MCF 10A (cell line): ENCODE results near the gene SLC17A7. TPM values are rescaled to one million over a fixed set of nuclear protein-coding genes. Genes with fewer than 3 reads are reported as not detected.

ENCODE experiments used
- BruUV-seq: library from RNA; stranded (reverse); fragments of 400-500 nt; replicated peaks from 2 replicates; lab custom pipeline; 2021; lab: Mats Ljungman, UMichigan
- CTCF ChIA-PET: fragments of 300-600 bp; sonication (Branson Sonifier 250); formaldehyde crosslinking; extraction: SDS; loops from one replicate; lab custom pipeline; 2021; ENCODE audit warnings: antibody characterized with exemption, inconsistent platforms; lab: Yijun Ruan, JAX
- POLR2A ChIA-PET: fragments of 300-600, 350-650 bp; sonication (Branson Sonifier 250); formaldehyde crosslinking; extraction: SDS; loops from one replicate; lab custom pipeline; 2020; ENCODE audit warnings: antibody characterized with exemption, inconsistent platforms; lab: Yijun Ruan, JAX
- DNase-seq: peaks from one replicate; pipeline ENCODE4 v3.0.0-alpha.2; 2018; ENCODE audit not compliant: unreplicated experiment
- H3K27ac Mint-ChIP-seq: one replicate; pipeline ENCODE4 v1.8.0; 2022; ENCODE audit warnings: mild to moderate bottlenecking, low read depth, mixed read lengths; ENCODE audit not compliant: unreplicated experiment
- H3K27me3 Mint-ChIP-seq: one replicate; pipeline ENCODE4 v1.8.0; 2022; ENCODE audit warnings: mixed read lengths; ENCODE audit not compliant: insufficient read depth, unreplicated experiment
- H3K36me3 Mint-ChIP-seq: one replicate; pipeline ENCODE4 v1.8.0; 2022; ENCODE audit warnings: mild to moderate bottlenecking, moderate library complexity, mixed read lengths; ENCODE audit not compliant: insufficient read depth, unreplicated experiment
- H3K4me1 Mint-ChIP-seq: one replicate; pipeline ENCODE4 v1.8.0; 2022; ENCODE audit warnings: mixed read lengths; ENCODE audit not compliant: insufficient read depth, unreplicated experiment
- H3K4me3 Mint-ChIP-seq: one replicate; pipeline ENCODE4 v1.8.0; 2022; ENCODE audit warnings: mild to moderate bottlenecking, moderate library complexity, mixed read lengths; ENCODE audit not compliant: unreplicated experiment
- H3K9me3 Mint-ChIP-seq: one replicate; pipeline ENCODE4 v1.8.0; 2022; ENCODE audit warnings: mixed read lengths; ENCODE audit not compliant: unreplicated experiment
- intact Hi-C: fragments of 100-400 bp; cut with micrococcal nuclease; formaldehyde crosslinking; loops from 2 replicates; pipeline ENCODE4 v1.14.1; 2022
- total RNA-seq: library from RNA; stranded (reverse); gene quantifications from 2 replicates; pipeline ENCODE4 v1.2.3, GENCODE V29; 2022
- TF ChIP-seq, protein P1 (sequence below): fragments of 200-600 bp; IDR thresholded peaks from one replicate; pipeline ENCODE4 v1.8.0; 2022; ENCODE audit warnings: antibody characterized with exemption, mild to moderate bottlenecking; ENCODE audit not compliant: unreplicated experiment

SLC17A7 gene
- total RNA-seq, 1 experiment from 2014 or later: not detected

DNA sequence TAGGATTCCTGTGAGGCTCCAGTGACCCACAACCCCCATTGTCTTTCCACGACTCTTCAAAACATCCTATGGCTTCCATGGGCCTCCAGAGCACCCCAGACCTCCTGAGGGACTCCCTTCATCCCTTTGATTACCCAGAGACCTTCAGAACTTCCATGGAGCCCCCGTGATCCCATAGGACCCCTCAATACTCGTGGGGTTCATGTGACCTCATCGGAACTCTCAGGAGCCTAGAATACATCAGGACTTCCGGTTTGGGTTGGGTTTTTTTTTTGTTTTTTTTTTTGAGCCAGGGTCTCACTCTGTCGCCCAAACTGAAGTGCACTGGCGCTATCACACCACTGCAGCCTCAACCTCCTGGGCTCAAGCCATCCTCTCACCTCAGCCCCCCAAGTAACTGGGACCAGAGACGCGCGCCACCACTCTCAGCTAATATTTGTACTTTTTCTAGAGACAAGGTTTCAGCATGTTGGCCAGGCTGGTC is 12.5 kb upstream of the SLC17A7 start:
- intact Hi-C loops: loop anchor here (5.0 kb wide), 1 partner anchor 34 kb away; the partner anchor contains the start of gene RPL13A
- CTCF ChIA-PET: interaction anchor here (0.6 to 1.2 kb wide), 3 partner anchors 61 to 1271 kb away, joined by 3 to 5 read pairs (median 3); no protein-coding TSS in a partner anchor
- peaks cover 40% of the 10 kb centered on the region for H3K36me3 Mint-ChIP-seq
- DNase-seq: no peak
- BruUV-seq: TSS peak; percentile 91
- H3K27me3 Mint-ChIP-seq: no peaks in the 10 kb centered on the region
- H3K4me3 Mint-ChIP-seq: peak overlapping the region; percentile 96
- POLR2A ChIA-PET: interaction anchor here (0.6 to 4.8 kb wide), 18 partner anchors 9 to 1403 kb away, joined by 3 to 43 read pairs (median 4); partner anchors contain the start of genes ATF5, DKKL1, GYS1 and IRF3
- H3K9me3 Mint-ChIP-seq: no peaks in the 10 kb centered on the region
- H3K4me1 Mint-ChIP-seq: peaks cover 16% of the 10 kb centered on the region
- H3K27ac Mint-ChIP-seq: peak overlapping the region; percentile 100
- TF ChIP-seq, protein P1, sequence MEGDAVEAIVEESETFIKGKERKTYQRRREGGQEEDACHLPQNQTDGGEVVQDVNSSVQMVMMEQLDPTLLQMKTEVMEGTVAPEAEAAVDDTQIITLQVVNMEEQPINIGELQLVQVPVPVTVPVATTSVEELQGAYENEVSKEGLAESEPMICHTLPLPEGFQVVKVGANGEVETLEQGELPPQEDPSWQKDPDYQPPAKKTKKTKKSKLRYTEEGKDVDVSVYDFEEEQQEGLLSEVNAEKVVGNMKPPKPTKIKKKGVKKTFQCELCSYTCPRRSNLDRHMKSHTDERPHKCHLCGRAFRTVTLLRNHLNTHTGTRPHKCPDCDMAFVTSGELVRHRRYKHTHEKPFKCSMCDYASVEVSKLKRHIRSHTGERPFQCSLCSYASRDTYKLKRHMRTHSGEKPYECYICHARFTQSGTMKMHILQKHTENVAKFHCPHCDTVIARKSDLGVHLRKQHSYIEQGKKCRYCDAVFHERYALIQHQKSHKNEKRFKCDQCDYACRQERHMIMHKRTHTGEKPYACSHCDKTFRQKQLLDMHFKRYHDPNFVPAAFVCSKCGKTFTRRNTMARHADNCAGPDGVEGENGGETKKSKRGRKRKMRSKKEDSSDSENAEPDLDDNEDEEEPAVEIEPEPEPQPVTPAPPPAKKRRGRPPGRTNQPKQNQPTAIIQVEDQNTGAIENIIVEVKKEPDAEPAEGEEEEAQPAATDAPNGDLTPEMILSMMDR: no peak

DNA sequence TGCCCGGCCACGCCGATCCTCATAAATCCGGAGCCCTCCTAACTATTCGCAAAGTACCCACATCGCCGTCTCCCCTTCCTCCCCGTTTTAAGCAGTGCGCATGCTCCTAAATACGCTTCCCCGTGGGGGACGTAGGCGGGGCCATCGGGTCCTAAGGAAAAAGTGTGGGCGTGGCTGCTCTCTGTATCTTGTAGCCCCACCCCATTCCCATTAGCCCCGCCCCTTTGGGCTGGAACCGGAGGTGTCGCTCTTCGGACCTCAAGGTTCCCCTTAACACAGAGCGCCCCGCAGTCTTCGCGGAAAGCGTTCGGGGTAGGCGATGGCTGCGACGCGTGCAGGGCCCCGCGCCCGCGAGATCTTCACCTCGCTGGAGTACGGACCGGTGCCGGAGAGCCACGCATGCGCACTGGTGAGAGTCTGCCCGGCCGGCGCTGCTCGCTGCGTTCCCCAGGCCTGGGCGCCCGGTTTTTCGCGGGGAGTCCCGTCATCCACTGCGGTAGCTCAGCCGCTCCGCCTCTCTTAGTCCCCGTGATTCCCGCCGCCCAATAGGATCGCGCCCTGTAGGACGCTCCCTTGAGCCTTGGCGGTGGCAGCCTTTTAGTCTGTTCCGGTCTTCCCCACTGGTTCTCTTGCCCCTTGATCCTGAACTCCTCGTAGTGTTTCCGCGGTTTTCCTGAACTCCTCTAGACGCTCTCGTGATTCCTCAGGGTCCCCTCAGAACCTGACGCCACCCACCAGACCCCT is 11.9 kb upstream of the SLC17A7 start, which contains the start of gene ALDH16A1:
Gene ALDH16A1, plus strand, starts transcription at position 213 of the 744 bp plus-strand sequence. Its CDS starts 107 bp downstream, at position 320.
- BruUV-seq: no TSS peak
- intact Hi-C loops: loop anchor here (5.0 kb wide), 1 partner anchor 34 kb away; the partner anchor contains the start of gene RPL13A
- ChIA-PET POLR2A (interaction anchor here (0.6 to 4.8 kb wide), 21 partner anchors 8 to 1403 kb away, joined by 3 to 43 read pairs (median 4); partner anchors contain the start of genes ATF5, DKKL1, GYS1 and IRF3), CTCF (interaction anchor here (0.6 to 1.2 kb wide), 3 partner anchors 26 to 203 kb away, joined by 3 to 5 read pairs (median 3); no protein-coding TSS in a partner anchor)
- H3K4me1 Mint-ChIP-seq: peaks cover 16% of the 10 kb centered on the region
- H3K36me3 Mint-ChIP-seq: peaks cover 41% of the 10 kb centered on the region
- peak within 1 kb of the TSS; percentile 100 for H3K27ac Mint-ChIP-seq
- peak within 1 kb of the TSS; percentile 96 for H3K4me3 Mint-ChIP-seq
- peak; percentile 99 for DNase-seq
- no peaks in the 10 kb centered on the region for H3K9me3 Mint-ChIP-seq
- H3K27me3 Mint-ChIP-seq: no peaks in the 10 kb centered on the region
- TF ChIP-seq, protein P1: no peak

GRCh38 chr19:49451430-49452181 is 10.3 kb upstream of the SLC17A7 start, which contains the start of gene PIH1D1:
PIH1D1 (minus strand) TSS chr19:49451814; CDS start chr19:49451574, 240 bp downstream.
- Mint-ChIP-seq H3K4me1 (peaks cover 16% of the 10 kb centered on the region), H3K4me3 (peak within 1 kb of the TSS; percentile 96), H3K9me3 (no peaks in the 10 kb centered on the region), H3K27ac (peak within 1 kb of the TSS; percentile 100), H3K27me3 (no peaks in the 10 kb centered on the region), H3K36me3 (peaks cover 45% of the 10 kb centered on the region)
- BruUV-seq: TSS peak; percentile 83
- peak; percentile 100 for DNase-seq
- ChIA-PET CTCF (interaction anchor here (0.5 to 1.6 kb wide), 7 partner anchors 22 to 231 kb away, joined by 3 to 7 read pairs (median 3); no protein-coding TSS in a partner anchor), POLR2A (interaction anchor here (0.5 to 4.8 kb wide), 28 partner anchors 9 to 1726 kb away, joined by 3 to 43 read pairs (median 4); partner anchors contain the start of genes BCL2L12, GYS1, IRF3 and NOSIP)
- TF ChIP-seq, protein P1: no peak
- intact Hi-C loops: loop anchor here (5.0 kb wide), 1 partner anchor 36 kb away; the partner anchor contains the start of gene RPL13A
